ENCODE measurements around the gene RBMS3. TPM values are rescaled to one million over a fixed set of nuclear protein-coding genes. Genes with fewer than 3 reads are reported as not detected.

The RBMS3 gene
- total and polyA plus RNA-seq, 4 donors, result 4.8 to 117 (median 29.4) TPM

GRCh38 chr3:29639578-29640290 is 358.9 kb downstream of the RBMS3 start:
- Histone ChIP-seq H3K9ac (ENCODE audit: insufficient read depth in 1 of 2, low read length in 2 of 2) (peak overlapping the region in 1 of 2 donors; percentile 40), H3K27ac (ENCODE audit: low read depth in 1 of 2, low read length in 1 of 2) (no peak overlapping the region), H3K9me3 (ENCODE audit: control insufficient read depth in 4 of 4, insufficient read depth in 3 of 4, low read length in 3 of 4) (peaks cover 0 to 6% (median 0%) of the 10 kb centered on the region in 4 donors), H3K36me3 (ENCODE audit: control insufficient read depth in 4 of 4, insufficient read depth in 4 of 4, low read length in 4 of 4) (peaks cover 0 to 4% (median 0%) of the 10 kb centered on the region in 4 donors), H3K27me3 (ENCODE audit: control insufficient read depth in 3 of 3, insufficient read depth in 3 of 3, low read length in 2 of 3) (no peaks in the 10 kb centered on the region), H3K4me3 (no peak overlapping the region), H3K4me1 (ENCODE audit: control insufficient read depth in 5 of 5, insufficient read depth in 5 of 5, low read length in 5 of 5) (peaks cover 0 to 38% (median 5%) of the 10 kb centered on the region in 5 donors)
- DNase-seq, result peak in 2 of 3 donors; percentile 61 to 76
- ATAC-seq (ENCODE audit: insufficient read depth, low FRiP score), result no peak
- WGBS, 2 donors, result 59 to 70% methylated on average over 2 of the region's 2 CpGs
- no peak for TF ChIP-seq CTCF (IDR thresholded peaks at IDR 0.05; ENCODE audit: control extremely low read depth, extremely low read depth)

- H3K4me1 ChIP-seq (ENCODE audit: control insufficient read depth in 5 of 5, insufficient read depth in 5 of 5, low read length in 5 of 5), result peaks cover 0 to 33% (median 0%) of the 10 kb centered on the region in 5 donors
- WGBS, 2 donors, result 70 to 92% methylated on average over 5 of the region's 5 CpGs
- H3K27ac ChIP-seq (ENCODE audit: low read depth in 1 of 2, low read length in 1 of 2), result peak overlapping the region in 1 of 2 donors; percentile 96
- H3K9ac ChIP-seq (ENCODE audit: insufficient read depth in 1 of 2, low read length in 2 of 2), result no peak overlapping the region
- no peak for TF ChIP-seq CTCF (IDR thresholded peaks at IDR 0.05; ENCODE audit: control extremely low read depth, extremely low read depth)
- no peaks in the 10 kb centered on the region for H3K27me3 ChIP-seq (ENCODE audit: control insufficient read depth in 3 of 3, insufficient read depth in 3 of 3, low read length in 2 of 3)
- DNase-seq (no peak), ATAC-seq (ENCODE audit: insufficient read depth, low FRiP score) (no peak)
- H3K4me3 ChIP-seq, result no peak overlapping the region
- no peaks in the 10 kb centered on the region for H3K36me3 ChIP-seq (ENCODE audit: control insufficient read depth in 4 of 4, insufficient read depth in 4 of 4, low read length in 4 of 4)
- H3K9me3 ChIP-seq (ENCODE audit: control insufficient read depth in 4 of 4, insufficient read depth in 3 of 4, low read length in 3 of 4), result no peaks in the 10 kb centered on the region
Measured at GRCh38 chr3:29642393-29643033, 361.6 kb downstream of the RBMS3 start.

- TF ChIP-seq CTCF (IDR thresholded peaks at IDR 0.05; ENCODE audit: control extremely low read depth, extremely low read depth), result no peak
- H3K27ac ChIP-seq (ENCODE audit: low read depth in 1 of 2, low read length in 1 of 2), result peak overlapping the region in 1 of 2 donors; percentile 96
- ATAC-seq (ENCODE audit: insufficient read depth, low FRiP score), result no peak
- no peak overlapping the region for H3K9ac ChIP-seq (ENCODE audit: insufficient read depth in 1 of 2, low read length in 2 of 2)
- peaks cover 0 to 33% (median 0%) of the 10 kb centered on the region in 5 donors for H3K4me1 ChIP-seq (ENCODE audit: control insufficient read depth in 5 of 5, insufficient read depth in 5 of 5, low read length in 5 of 5)
- DNase-seq, result no peak
- 79 to 89% methylated on average over 3 of the region's 3 CpGs for WGBS, 2 donors
- no peaks in the 10 kb centered on the region for H3K36me3 ChIP-seq (ENCODE audit: control insufficient read depth in 4 of 4, insufficient read depth in 4 of 4, low read length in 4 of 4)
- H3K4me3 ChIP-seq, result no peak overlapping the region
- H3K27me3 ChIP-seq (ENCODE audit: control insufficient read depth in 3 of 3, insufficient read depth in 3 of 3, low read length in 2 of 3), result no peaks in the 10 kb centered on the region
- H3K9me3 ChIP-seq (ENCODE audit: control insufficient read depth in 4 of 4, insufficient read depth in 3 of 4, low read length in 3 of 4), result no peaks in the 10 kb centered on the region
Measured at GRCh38 chr3:29643034-29643425, 362.2 kb downstream of the RBMS3 start.

Data from lung (tissue), 12 donors.